ENCODE measurements around the gene TTYH2.

TTYH2 gene

GRCh38 chr17:74203439-74204240 is 9.7 kb upstream of the TTYH2 start, which contains the start of gene RPL38:
TSS of gene RPL38 (plus strand) at chr17:74203678. CDS start at chr17:74203956, 278 bp downstream.
- peak within 1 kb of the TSS; percentile 79 for H3K4me2 ChIP-seq (ENCODE audit: low read length)
- H3F3A ChIP-seq (ENCODE audit: insufficient read depth, low read length) = no peaks in the 10 kb centered on the region
- H3K9me3 ChIP-seq (ENCODE audit: low read length) = no peaks in the 10 kb centered on the region
- no peaks in the 10 kb centered on the region for H3K9me2 ChIP-seq (ENCODE audit: low read depth, low read length)
- H4K20me1 ChIP-seq (ENCODE audit: insufficient read depth, low read length) = no peaks in the 10 kb centered on the region
- no peak within 1 kb of the TSS for H2AFZ ChIP-seq (ENCODE audit: low read length)
- peaks cover 13% of the 10 kb centered on the region for H3K79me2 ChIP-seq (ENCODE audit: insufficient read depth, low read length)
- peaks cover 18% of the 10 kb centered on the region for H3K4me1 ChIP-seq (ENCODE audit: insufficient read depth, low read length, severe bottlenecking)
- peak within 1 kb of the TSS; percentile 45 for H3K27ac ChIP-seq (ENCODE audit: low read depth, low read length, poor library complexity, severe bottlenecking)
- TF ChIP-seq CTCF (IDR thresholded peaks at IDR 0.05; ENCODE audit: low read length) = peak; percentile 86
- TF ChIP-seq EZH2 (IDR thresholded peaks at IDR 0.05; ENCODE audit: borderline replicate concordance, low read length) = no peak
- H3K36me3 ChIP-seq (ENCODE audit: insufficient read depth, low read length) = peaks cover 49% of the 10 kb centered on the region
- H3K9ac ChIP-seq (ENCODE audit: low read length) = peak within 1 kb of the TSS; percentile 99
- H3K4me3 ChIP-seq (ENCODE audit: low read depth, low read length, poor library complexity, severe bottlenecking) = peak within 1 kb of the TSS; percentile 98
- H3K27me3 ChIP-seq (ENCODE audit: insufficient read depth, low read length) = no peaks in the 10 kb centered on the region

GRCh38 chr17:74204474-74204873 is 8.9 kb upstream of the TTYH2 start:
- TF ChIP-seq EZH2 (IDR thresholded peaks at IDR 0.05; ENCODE audit: borderline replicate concordance, low read length) (no peak), CTCF (IDR thresholded peaks at IDR 0.05; ENCODE audit: low read length) (no peak)
- H3K9me2 ChIP-seq (ENCODE audit: low read depth, low read length) = no peaks in the 10 kb centered on the region
- peaks cover 57% of the 10 kb centered on the region for H3K36me3 ChIP-seq (ENCODE audit: insufficient read depth, low read length)
- H3K27me3 ChIP-seq (ENCODE audit: insufficient read depth, low read length) = no peaks in the 10 kb centered on the region
- no peaks in the 10 kb centered on the region for H4K20me1 ChIP-seq (ENCODE audit: insufficient read depth, low read length)
- peak overlapping the region; percentile 99 for H3K9ac ChIP-seq (ENCODE audit: low read length)
- H3K27ac ChIP-seq (ENCODE audit: low read depth, low read length, poor library complexity, severe bottlenecking) = no peak overlapping the region
- H3K79me2 ChIP-seq (ENCODE audit: insufficient read depth, low read length) = peaks cover 13% of the 10 kb centered on the region
- H3K4me2 ChIP-seq (ENCODE audit: low read length) = peak overlapping the region; percentile 79
- peak overlapping the region; percentile 98 for H3K4me3 ChIP-seq (ENCODE audit: low read depth, low read length, poor library complexity, severe bottlenecking)
- H3K9me3 ChIP-seq (ENCODE audit: low read length) = no peaks in the 10 kb centered on the region
- no peak overlapping the region for H2AFZ ChIP-seq (ENCODE audit: low read length)
- H3K4me1 ChIP-seq (ENCODE audit: insufficient read depth, low read length, severe bottlenecking) = peaks cover 18% of the 10 kb centered on the region
- no peaks in the 10 kb centered on the region; the same call in 1 of the 2 replicates for H3F3A ChIP-seq (ENCODE audit: insufficient read depth, low read length)

GRCh38 chr17:74205274-74205673 is 8.1 kb upstream of the TTYH2 start:
- peaks cover 18% of the 10 kb centered on the region for H3K4me1 ChIP-seq (ENCODE audit: insufficient read depth, low read length, severe bottlenecking)
- no peak overlapping the region for H2AFZ ChIP-seq (ENCODE audit: low read length)
- H3K9me2 ChIP-seq (ENCODE audit: low read depth, low read length) = no peaks in the 10 kb centered on the region
- H3K9ac ChIP-seq (ENCODE audit: low read length) = peak overlapping the region; percentile 99; the same call in 1 of the 2 replicates
- no peaks in the 10 kb centered on the region for H3K9me3 ChIP-seq (ENCODE audit: low read length)
- H3K27ac ChIP-seq (ENCODE audit: low read depth, low read length, poor library complexity, severe bottlenecking) = no peak overlapping the region
- TF ChIP-seq CTCF (IDR thresholded peaks at IDR 0.05; ENCODE audit: low read length) (no peak), EZH2 (IDR thresholded peaks at IDR 0.05; ENCODE audit: borderline replicate concordance, low read length) (no peak)
- peak overlapping the region; percentile 98 for H3K4me3 ChIP-seq (ENCODE audit: low read depth, low read length, poor library complexity, severe bottlenecking)
- peaks cover 13% of the 10 kb centered on the region for H3K79me2 ChIP-seq (ENCODE audit: insufficient read depth, low read length)
- peaks cover 65% of the 10 kb centered on the region for H3K36me3 ChIP-seq (ENCODE audit: insufficient read depth, low read length)
- H3F3A ChIP-seq (ENCODE audit: insufficient read depth, low read length) = no peaks in the 10 kb centered on the region; the same call in 1 of the 2 replicates
- H3K27me3 ChIP-seq (ENCODE audit: insufficient read depth, low read length) = no peaks in the 10 kb centered on the region
- H4K20me1 ChIP-seq (ENCODE audit: insufficient read depth, low read length) = no peaks in the 10 kb centered on the region
- H3K4me2 ChIP-seq (ENCODE audit: low read length) = peak overlapping the region; percentile 79

Measured in OCI-LY1 (cell line).